Activated naive CD4-positive, alpha-beta T cell treated with anti-CD3 and anti-CD28 coated beads, Interleukin-2, amount 50 U/mL, for 16 hours (primary cell): ENCODE measurements around the gene USF3.

Experiments
- DNase-seq: peaks from one replicate; pipeline ENCODE4 v3.0.0-alpha.2; 2020

The USF3 gene

DNA sequence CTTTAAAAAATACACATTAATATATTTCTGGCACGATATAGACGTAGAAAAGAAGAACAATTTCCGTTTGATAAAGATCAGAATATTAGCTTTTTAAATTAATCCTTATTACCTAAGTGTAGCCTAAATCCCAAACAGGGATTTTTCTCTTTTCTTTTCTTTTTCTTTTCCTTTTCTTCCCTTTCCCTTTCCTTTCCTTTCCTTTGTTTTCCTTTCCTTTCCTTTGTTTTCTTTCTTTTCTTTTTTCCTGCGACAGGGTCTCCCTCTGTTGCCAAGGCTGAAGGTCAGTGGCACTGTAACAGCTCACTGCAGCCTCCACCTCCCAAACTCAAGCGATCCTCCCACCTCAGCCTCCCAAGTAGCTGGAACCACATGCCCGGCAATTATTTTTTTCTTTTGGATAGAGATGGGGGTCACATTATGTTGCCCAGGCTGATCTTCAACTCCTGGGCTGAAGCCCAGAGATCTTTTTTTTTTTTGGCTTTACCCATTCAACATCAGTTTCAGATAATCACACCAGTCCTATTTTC, 1.8 kb upstream of the USF3 start:
- DNase-seq, result no peak

GRCh38 chr3:113697500-113698090, 1.2 kb upstream of the USF3 start:
- no peak for DNase-seq

DNA sequence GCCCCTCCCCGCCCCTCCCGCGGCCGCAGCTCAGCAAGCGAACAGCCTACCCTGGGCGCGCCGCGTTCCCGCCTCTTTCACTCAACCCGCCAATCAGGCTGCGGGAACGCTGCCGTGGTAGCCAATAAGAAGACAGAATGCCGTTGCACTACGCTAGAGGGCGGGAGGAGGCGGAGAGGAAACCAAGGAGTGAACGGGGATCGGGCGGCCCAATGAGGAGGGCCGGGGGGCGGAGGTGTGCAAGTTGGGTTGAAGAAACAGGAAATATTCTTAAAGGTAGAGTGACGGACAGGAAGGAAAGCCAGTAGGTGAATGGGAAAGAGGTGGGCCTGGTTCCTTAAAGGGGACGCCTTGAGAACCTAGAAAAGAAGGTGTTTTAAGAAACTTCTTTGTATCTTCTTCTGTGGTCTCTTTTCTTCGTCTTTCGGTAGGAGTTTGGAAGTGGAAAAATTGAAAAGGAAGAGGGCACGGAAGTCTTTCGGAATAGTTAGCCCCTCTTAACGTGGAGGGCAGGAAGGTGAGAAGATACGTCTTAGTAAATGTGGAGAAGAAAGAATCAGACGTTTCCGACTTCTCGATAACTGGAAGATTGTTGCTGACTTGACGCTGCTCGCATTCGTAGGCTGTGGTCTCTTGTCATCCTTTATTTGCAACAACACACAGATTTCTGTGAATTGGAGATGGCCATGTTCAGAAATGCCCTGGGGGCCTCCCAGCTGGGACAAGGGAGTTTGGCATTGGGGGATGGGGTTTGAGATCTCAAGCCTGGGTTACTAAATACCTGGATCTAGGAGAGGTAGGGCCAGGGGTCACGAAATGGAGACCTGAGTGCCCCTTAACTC, 437 bp upstream of the USF3 start:
- DNase-seq, result peak; percentile 99

DNA sequence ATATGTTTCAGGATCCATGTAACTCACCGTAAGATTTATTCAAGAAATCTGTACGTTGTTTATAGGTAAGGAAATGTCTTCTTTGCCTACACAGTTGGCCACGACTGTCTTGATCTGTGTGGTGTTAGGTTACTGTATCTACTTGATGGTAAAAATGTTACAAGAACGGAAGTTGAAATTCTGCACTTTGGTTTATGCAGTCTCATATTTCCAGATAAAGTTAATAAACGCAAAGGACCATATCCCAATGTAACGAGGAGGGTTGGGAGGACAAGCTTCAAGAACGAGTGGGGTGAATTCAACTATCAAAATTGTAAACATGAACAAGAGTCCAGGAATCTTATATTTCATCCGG, 1.0 kb downstream of the USF3 start:
- DNase-seq, result no peak

- DNase-seq, result no peak
Observed at GRCh38 chr3:113690482-113690881, 6.0 kb downstream of the USF3 start.

GRCh38 chr3:113685956-113686721, 10.3 kb downstream of the USF3 start:
- DNase-seq, result no peak

DNA sequence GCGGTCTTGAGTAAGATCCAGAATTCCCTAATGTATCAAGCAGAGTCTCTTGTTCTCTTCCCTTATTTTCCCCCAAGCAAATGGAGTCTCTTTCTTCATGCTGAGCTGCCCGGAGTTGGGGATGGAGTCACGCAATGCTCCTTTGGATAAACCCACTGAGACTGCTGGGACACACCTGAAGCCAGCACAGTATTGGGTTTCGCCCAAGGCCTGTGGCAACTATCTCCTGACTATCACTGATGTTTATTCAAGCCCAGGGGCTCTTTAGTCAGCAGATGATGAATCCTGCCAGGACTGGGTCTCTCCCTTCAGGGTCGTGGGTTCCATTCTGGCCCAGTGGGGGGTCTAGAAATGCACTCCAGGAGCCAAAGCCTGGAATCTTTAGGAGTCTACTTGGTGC, 11.3 kb downstream of the USF3 start:
- DNase-seq, result no peak

DNA sequence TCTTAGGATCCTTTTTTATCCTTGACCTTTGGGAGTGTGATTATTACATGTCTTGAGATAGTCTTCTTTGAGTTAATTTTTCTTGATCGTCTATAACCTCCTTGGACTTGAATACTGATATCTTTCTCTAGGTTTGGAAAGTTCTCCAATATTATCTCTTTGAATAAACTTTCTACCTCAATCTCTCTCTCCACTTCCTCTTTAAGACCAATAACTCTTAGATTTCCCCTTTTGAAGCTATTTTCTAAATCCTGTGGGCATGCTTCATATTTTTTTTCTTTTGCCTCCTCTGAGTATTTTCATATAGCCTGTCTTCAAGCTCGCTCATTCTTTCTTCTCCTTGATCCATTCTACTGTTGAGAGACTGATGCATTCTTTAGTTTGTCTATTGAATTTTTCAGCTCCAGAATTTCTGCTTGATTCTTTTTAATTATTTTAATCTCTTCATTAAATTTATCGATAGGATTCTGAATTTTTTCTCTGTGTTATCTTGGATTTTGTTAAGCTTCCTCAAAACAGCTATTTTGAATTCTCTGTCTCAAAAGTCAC, 12.1 kb downstream of the USF3 start:
- no peak for DNase-seq

- DNase-seq, result no peak
Observed at GRCh38 chr3:113678773-113679172, 17.7 kb downstream of the USF3 start.

- no peak for DNase-seq
Observed at GRCh38 chr3:113677737-113678136, 18.7 kb downstream of the USF3 start.

- DNase-seq, result no peak
Observed at GRCh38 chr3:113676261-113676660, 20.2 kb downstream of the USF3 start.

GRCh38 chr3:113673593-113673992, 22.8 kb downstream of the USF3 start:
- no peak for DNase-seq

GRCh38 chr3:113668015-113668414, 28.4 kb downstream of the USF3 start:
- DNase-seq, result no peak

GRCh38 chr3:113664523-113665094, 31.8 kb downstream of the USF3 start:
- no peak for DNase-seq

DNA sequence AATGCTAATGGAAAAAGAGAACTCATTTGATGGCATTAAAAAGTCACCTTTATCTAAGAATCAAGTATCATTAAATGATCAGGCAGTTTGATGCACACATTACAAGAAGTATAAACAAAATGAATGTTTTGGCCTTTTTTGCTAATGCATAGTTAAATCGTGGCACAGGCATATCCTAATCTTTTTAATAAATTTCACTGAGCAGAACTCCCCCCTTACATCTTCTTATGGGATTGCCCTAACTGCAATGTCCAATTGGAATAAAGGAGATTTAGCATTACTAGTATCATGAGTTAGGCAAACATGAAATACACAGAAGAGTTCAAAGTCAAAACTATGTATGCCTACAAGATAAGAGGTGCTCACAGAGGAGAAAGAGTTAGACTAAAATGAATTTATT, 32.7 kb downstream of the USF3 start:
- no peak for DNase-seq

GRCh38 chr3:113663324-113663750, 33.1 kb downstream of the USF3 start:
- DNase-seq, result no peak

GRCh38 chr3:113662824-113663223, 33.6 kb downstream of the USF3 start:
- no peak for DNase-seq

GRCh38 chr3:113660896-113661295, 35.5 kb downstream of the USF3 start:
- no peak for DNase-seq

GRCh38 chr3:113660458-113660857, 36.0 kb downstream of the USF3 start:
- no peak for DNase-seq

DNA sequence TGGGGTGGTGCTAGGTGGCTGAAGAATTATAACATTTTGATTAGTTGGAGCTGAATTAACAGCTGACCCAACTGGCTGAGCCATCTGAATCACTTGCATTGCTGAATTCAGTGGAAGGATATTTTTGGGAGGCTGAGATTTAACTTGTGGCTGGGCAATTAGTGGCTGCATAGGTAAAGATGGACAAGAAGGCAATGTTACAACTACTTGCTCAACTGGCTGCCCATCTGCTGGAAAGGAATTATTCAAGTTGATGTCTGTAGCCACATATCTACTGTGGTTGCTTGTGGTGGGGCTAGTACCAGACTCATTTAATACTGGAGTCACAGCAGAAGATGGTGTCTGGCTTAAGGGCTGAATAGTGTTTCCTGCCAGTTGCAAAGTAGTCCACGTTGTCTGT, 36.4 kb downstream of the USF3 start:
- DNase-seq, result no peak

- no peak for DNase-seq
Observed at GRCh38 chr3:113659101-113659541, 37.3 kb downstream of the USF3 start.

- DNase-seq, result no peak
Observed at GRCh38 chr3:113658107-113658506, 38.3 kb downstream of the USF3 start.

DNA sequence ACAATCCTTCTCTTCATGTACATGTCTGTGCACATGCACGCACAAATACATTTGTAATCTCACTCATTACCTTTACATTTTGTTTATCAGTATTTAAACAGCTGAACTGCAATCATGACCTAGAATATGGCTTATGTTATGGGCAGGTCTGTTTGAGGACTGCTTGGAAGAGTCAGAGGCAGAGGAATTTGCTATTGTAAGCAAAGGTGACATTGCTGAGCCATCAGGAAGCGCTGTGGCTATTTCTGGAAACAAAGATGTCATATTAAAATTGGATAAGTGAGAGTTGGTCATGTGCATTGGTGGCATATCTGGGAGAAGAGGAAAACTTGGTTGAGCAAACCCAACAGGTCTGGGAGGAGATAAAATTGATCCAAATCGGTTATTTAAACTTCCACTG, 41.6 kb downstream of the USF3 start:
- no peak for DNase-seq
